MCF 10A (cell line): Measurements from ENCODE around the gene GPC3. TPM values are rescaled to one million over a fixed set of nuclear protein-coding genes. Genes with fewer than 3 reads are reported as not detected.

Experiments
- BruUV-seq: library from RNA; stranded (reverse); fragments of 400-500 nt; replicated peaks from 2 replicates; lab custom pipeline; 2021; lab: Mats Ljungman, UMichigan
- CTCF ChIA-PET: fragments of 300-600 bp; sonication (Branson Sonifier 250); formaldehyde crosslinking; extraction: SDS; loops from one replicate; lab custom pipeline; 2021; ENCODE audit warnings: antibody characterized with exemption, inconsistent platforms; lab: Yijun Ruan, JAX
- POLR2A ChIA-PET: fragments of 300-600, 350-650 bp; sonication (Branson Sonifier 250); formaldehyde crosslinking; extraction: SDS; loops from one replicate; lab custom pipeline; 2020; ENCODE audit warnings: antibody characterized with exemption, inconsistent platforms; lab: Yijun Ruan, JAX
- DNase-seq: peaks from one replicate; pipeline ENCODE4 v3.0.0-alpha.2; 2018; ENCODE audit not compliant: unreplicated experiment
- H3K27ac Mint-ChIP-seq: one replicate; pipeline ENCODE4 v1.8.0; 2022; ENCODE audit warnings: mild to moderate bottlenecking, low read depth, mixed read lengths; ENCODE audit not compliant: unreplicated experiment
- H3K27me3 Mint-ChIP-seq: one replicate; pipeline ENCODE4 v1.8.0; 2022; ENCODE audit warnings: mixed read lengths; ENCODE audit not compliant: insufficient read depth, unreplicated experiment
- H3K36me3 Mint-ChIP-seq: one replicate; pipeline ENCODE4 v1.8.0; 2022; ENCODE audit warnings: mild to moderate bottlenecking, moderate library complexity, mixed read lengths; ENCODE audit not compliant: insufficient read depth, unreplicated experiment
- H3K4me1 Mint-ChIP-seq: one replicate; pipeline ENCODE4 v1.8.0; 2022; ENCODE audit warnings: mixed read lengths; ENCODE audit not compliant: insufficient read depth, unreplicated experiment
- H3K4me3 Mint-ChIP-seq: one replicate; pipeline ENCODE4 v1.8.0; 2022; ENCODE audit warnings: mild to moderate bottlenecking, moderate library complexity, mixed read lengths; ENCODE audit not compliant: unreplicated experiment
- H3K9me3 Mint-ChIP-seq: one replicate; pipeline ENCODE4 v1.8.0; 2022; ENCODE audit warnings: mixed read lengths; ENCODE audit not compliant: unreplicated experiment
- CTCF ChIP-seq: fragments of 200-600 bp; IDR thresholded peaks from one replicate; pipeline ENCODE4 v1.8.0; 2022; ENCODE audit warnings: antibody characterized with exemption, mild to moderate bottlenecking; ENCODE audit not compliant: unreplicated experiment
- intact Hi-C: fragments of 100-400 bp; cut with micrococcal nuclease; formaldehyde crosslinking; loops from 2 replicates; pipeline ENCODE4 v1.14.1; 2022
- total RNA-seq: library from RNA; stranded (reverse); gene quantifications from 2 replicates; pipeline ENCODE4 v1.2.3, GENCODE V29; 2022

The GPC3 gene
- total RNA-seq, 1 experiment from 2014 or later, result 0.37 TPM

- no peaks in the 10 kb centered on the region for H3K9me3 Mint-ChIP-seq
- H3K36me3 Mint-ChIP-seq, result no peaks in the 10 kb centered on the region
- no peaks in the 10 kb centered on the region for H3K4me1 Mint-ChIP-seq
- H3K27ac Mint-ChIP-seq, result no peak overlapping the region
- ChIA-PET CTCF (no interaction called here), POLR2A (no interaction called here)
- TF ChIP-seq CTCF, result no peak
- DNase-seq, result no peak
- BruUV-seq, result no TSS peak
- H3K4me3 Mint-ChIP-seq, result no peak overlapping the region
- H3K27me3 Mint-ChIP-seq, result peaks cover 42% of the 10 kb centered on the region
- intact Hi-C loops, result no loop called here
These were observed 269.7 kb downstream of the GPC3 start for GRCh38 chrX:133715715-133716114.

GRCh38 chrX:133709501-133709900, 275.9 kb downstream of the GPC3 start:
- intact Hi-C loops, result no loop called here
- DNase-seq, result no peak
- H3K27me3 Mint-ChIP-seq, result peaks cover 27% of the 10 kb centered on the region
- no peak overlapping the region for H3K4me3 Mint-ChIP-seq
- ChIA-PET POLR2A (no interaction called here), CTCF (no interaction called here)
- no peak for TF ChIP-seq CTCF
- H3K36me3 Mint-ChIP-seq, result no peaks in the 10 kb centered on the region
- no peaks in the 10 kb centered on the region for H3K9me3 Mint-ChIP-seq
- H3K27ac Mint-ChIP-seq, result no peak overlapping the region
- BruUV-seq, result no TSS peak
- no peaks in the 10 kb centered on the region for H3K4me1 Mint-ChIP-seq

GRCh38 chrX:133706890-133707289, 278.5 kb downstream of the GPC3 start:
- intact Hi-C loops, result no loop called here
- no peaks in the 10 kb centered on the region for H3K36me3 Mint-ChIP-seq
- POLR2A ChIA-PET, result no interaction called here
- CTCF ChIA-PET, result no interaction called here
- no TSS peak for BruUV-seq
- peaks cover 49% of the 10 kb centered on the region for H3K27me3 Mint-ChIP-seq
- no peak for DNase-seq
- H3K4me1 Mint-ChIP-seq, result no peaks in the 10 kb centered on the region
- H3K9me3 Mint-ChIP-seq, result no peaks in the 10 kb centered on the region
- no peak overlapping the region for H3K27ac Mint-ChIP-seq
- TF ChIP-seq CTCF, result no peak
- H3K4me3 Mint-ChIP-seq, result no peak overlapping the region

GRCh38 chrX:133702230-133702629, 283.2 kb downstream of the GPC3 start:
- no peak for TF ChIP-seq CTCF
- H3K4me1 Mint-ChIP-seq, result no peaks in the 10 kb centered on the region
- ChIA-PET CTCF (no interaction called here), POLR2A (no interaction called here)
- DNase-seq, result no peak
- no TSS peak for BruUV-seq
- no peaks in the 10 kb centered on the region for H3K36me3 Mint-ChIP-seq
- H3K27me3 Mint-ChIP-seq, result peaks cover 84% of the 10 kb centered on the region
- no peaks in the 10 kb centered on the region for H3K9me3 Mint-ChIP-seq
- H3K27ac Mint-ChIP-seq, result no peak overlapping the region
- intact Hi-C loops, result no loop called here
- no peak overlapping the region for H3K4me3 Mint-ChIP-seq
